Measurements from ENCODE around the gene KCTD15.

KCTD15 gene, protein sequence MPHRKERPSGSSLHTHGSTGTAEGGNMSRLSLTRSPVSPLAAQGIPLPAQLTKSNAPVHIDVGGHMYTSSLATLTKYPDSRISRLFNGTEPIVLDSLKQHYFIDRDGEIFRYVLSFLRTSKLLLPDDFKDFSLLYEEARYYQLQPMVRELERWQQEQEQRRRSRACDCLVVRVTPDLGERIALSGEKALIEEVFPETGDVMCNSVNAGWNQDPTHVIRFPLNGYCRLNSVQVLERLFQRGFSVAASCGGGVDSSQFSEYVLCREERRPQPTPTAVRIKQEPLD

DNA sequence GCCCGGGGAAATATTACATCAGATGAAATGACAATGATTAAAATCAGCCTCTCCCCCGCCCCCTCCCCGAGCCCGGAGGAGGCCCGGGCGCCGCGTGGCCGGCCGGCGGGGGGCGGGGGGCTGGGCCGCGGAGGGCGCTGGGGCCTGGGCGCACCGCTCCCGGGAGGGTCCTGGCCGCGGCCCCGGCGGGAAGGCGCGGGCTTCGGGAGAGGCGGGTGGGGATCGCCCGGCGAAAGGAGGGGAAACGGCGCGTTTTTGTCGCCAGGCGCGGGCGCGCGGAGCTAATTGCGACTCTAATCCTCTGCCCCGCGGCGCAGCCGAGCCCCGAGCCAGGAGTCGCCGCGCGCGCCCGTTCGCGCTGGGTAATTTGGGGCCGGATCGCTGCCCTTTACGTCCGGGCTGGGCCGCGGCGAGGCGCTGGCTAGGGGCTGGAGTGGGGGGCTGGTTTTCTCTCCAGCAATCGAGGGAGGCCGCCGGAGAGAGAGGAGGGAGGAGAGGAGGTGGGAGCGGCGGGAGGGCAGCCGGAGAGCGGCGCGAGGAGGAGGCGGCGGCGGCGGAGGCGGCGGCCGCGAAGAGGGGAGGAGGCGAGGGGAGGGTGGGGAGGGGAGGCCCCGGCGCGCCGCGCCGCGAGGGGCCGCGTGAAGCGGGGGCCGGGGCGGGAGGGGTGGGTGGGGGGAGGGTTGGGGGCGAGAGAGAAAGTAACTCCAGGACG is at the start of gene KCTD15:
TSS of gene KCTD15 (plus strand) at position 707 of the 712 bp plus-strand sequence. CDS start 3,585 bp downstream, outside the sequence.
- DNase-seq (ENCODE audit: low read depth, low spot score), result peak; percentile 81

DNA sequence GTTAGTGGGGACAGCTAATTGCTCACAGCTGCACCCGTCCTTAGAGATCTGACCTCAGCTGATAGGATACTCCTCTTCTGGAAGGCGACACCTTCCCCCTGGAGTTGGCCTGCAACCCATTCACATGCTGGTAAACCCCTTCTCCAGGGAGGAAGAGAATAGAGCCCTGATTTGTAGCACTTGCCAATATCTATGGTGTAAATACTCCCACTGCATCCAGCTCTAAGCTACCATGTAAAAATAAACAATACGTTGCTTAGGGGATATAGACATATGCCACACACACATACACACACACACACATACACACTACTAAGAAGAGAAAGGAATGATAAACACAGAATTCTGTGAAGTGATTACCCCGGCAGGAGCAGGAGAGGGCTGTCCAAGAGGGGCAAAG is 49.4 kb upstream of the KCTD15 start:
- no peak for DNase-seq (ENCODE audit: low read depth, low spot score)

DNA sequence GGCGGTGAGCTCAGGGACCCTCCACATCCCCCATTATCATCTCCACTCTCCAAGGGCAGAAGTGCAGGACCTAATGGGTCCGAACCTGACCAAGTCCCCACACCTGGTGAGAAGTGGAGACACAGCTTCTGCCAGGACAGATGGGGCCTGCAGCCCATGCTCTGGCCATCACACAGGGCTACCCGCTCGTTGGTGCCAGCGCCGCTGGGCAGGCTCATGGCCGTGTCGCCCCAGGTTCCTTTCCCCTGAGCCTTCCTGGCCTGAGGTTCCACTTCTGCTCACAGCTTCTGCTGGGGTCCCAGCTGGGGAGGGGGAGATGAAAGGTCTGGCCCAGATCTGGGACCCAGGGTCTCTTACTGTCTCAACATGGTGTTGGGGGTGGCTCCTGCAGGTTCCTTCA is 48.4 kb upstream of the KCTD15 start:
- DNase-seq (ENCODE audit: low read depth, low spot score), result no peak

DNA sequence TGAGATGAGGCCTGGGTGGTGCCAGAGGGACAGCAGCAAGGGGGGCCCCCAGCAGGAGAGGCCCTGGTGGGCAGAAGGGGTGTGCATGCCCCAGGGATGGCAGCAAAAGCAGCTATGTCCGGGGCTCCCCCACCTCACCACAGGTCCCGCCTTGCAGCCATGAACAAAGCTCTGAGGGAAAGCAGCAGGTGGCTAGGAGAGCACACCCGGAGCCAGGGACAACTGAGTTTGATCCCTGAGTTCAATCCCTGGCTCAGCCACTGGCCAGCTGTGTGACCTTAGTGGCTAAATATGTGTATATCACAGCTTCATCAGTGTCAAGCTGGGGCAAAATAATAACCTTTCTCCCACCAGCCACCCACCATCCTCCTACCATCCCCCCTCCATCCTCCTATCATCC is 47.7 kb upstream of the KCTD15 start:
- DNase-seq (ENCODE audit: low read depth, low spot score), result no peak

DNA sequence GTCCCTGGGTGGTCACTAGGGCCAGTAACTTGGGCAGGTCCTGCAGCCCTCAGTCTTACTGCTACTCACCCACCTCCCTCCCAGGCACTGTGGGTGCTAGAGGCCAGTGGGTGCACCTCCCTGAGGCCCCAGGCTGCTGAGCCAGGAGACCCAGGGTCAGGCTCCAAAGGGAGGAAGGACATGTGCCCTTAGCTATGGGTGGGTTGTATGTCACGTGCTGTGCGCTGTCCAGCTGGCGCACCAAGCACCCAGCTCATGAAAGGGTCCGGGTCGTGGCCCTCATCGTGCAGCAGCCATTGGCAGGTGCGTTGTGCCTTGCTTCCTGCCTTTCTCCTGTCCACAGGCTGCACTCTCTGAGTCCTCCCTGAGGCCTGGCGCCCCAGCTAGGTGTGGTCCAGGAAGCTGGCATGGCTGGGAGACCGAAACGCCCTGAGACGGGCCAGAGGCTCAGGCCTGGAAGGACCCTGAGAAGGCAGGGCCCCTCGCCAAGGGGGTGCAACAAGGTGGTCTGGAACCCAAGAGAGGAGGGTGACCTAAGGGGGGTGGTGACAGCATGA is 47.0 kb upstream of the KCTD15 start:
- no peak for DNase-seq (ENCODE audit: low read depth, low spot score)

DNA sequence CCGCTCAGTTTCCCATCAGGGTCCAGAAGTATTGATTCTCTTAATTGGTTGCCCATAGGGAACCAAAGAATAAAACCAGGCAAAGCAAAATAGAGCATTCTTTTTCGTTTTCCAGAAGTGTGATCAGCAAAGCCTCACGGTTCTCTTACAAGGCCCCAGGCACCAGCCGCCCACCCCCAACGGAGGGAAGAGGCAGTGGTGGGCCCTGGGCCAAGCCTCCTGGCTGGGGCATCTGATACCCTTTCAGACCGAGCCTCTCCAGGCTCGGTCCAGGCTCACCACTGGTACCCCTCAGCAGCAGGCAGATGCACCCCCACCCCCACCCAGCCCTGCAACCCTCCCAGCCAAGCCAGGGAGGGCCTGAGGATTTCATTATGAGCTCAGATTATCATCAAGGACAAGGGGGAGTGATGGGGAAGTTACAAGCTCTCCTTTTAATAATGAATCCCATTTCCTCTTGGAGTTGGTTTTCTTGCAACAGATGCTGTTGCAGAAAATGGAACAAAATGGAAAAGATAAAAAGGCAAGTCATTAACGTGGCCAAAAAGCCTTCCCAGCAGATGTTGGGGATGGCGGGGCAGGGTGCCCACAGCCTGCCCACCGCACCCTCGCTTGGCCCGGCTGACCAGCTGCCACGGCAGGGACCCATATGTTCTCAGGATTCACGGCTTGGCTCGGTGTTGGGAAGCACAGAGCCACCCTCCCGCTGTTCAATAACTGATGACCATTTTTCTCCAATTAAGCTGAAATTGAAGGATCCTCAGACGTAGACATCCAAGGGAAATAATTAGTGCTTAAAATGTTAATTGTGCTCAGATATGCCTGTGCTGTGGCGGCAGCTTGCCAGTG is 45.9 kb upstream of the KCTD15 start:
- DNase-seq (ENCODE audit: low read depth, low spot score), result no peak

DNA sequence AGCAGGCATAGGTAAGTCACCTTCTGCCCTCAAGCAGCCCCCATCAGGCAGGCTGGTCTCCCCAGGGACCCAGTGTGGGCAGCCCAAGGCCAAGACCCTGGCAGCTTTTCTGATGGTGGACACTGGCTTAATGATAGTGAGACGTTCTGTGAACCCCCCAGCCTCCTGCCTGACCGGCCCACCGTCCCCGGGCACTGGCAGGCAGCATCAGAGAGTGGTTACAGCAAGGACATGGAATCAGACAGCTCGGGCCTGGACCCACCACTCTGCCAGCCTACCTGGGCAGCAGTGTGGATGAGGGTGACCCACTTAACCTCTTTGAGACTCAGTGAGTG is 45.3 kb upstream of the KCTD15 start:
- no peak for DNase-seq (ENCODE audit: low read depth, low spot score)

DNA sequence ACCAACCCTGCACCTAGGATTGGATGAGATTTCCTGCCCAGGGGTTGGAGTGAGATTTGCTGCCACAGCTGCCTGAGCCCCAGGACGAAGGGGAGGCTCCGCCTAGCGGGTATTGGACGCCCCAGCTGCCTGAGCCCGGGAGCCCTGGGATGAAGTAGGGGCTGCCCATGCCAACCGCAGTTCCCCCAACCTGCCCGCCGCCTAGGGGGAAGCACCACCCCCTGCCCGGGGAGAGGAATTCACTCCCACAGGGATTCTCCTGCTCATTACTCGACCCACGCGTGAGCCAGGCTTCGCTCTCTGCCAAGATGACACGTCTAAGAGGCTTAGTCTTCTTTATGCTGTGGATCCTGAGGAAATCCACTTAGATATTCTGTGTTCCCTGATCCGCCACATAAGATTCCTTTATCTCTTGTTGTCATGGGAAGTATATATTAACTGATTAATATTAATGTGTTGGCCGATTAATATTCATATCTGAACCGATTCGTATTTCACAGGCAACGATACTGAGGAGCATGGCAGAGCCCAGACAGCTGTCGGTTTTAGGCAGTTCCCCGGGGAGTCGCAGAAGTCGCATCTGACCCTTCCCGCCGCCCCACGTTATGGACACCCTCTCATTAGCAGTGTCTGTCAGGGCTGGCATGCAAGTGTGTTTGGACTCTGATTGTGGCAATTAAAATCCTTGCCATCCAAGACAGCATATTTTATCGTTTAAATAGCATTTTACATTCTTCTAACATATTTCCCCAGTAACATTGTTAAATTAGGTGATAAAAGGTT is 44.5 kb upstream of the KCTD15 start:
- DNase-seq (ENCODE audit: low read depth, low spot score), result no peak

DNA sequence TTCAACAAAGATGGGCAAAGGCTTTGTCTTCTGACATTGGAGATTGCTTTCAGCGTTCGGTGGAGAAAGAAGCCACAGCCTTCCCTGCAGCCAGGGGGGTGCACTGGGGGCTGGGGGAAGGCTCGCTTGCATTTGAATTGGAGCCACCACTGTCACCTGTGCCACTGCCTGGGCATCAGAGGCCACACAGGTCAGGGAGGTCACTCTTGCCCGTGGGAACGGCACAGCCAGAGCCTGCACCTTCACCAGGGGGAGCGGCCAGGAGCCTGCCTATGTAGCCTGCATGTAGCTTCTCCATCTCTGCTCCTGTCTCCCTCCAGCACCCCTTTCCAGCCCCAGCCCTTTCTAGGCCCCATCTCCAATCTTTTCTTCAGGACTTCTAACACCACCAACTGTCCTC is 43.7 kb upstream of the KCTD15 start:
- DNase-seq (ENCODE audit: low read depth, low spot score), result no peak

DNA sequence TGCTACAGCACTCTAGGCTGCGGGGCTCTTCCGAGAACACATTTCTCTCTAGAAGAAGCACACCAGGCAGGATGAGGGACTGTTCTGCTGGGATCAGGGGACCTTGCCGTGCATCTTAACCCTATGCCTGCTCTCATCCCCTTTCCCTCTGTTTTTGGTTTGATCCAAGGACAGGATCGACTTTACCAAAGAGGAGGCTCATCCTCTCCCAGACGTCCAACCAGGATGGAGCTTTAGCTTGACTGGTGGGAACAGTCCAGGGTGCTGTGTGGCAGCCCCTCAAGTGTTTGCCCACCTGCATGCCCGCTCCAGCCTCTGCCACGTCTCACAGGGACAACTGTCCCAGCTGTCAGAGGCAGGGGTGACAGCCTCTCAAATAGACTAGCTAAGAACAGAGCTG is 42.3 kb upstream of the KCTD15 start:
- no peak for DNase-seq (ENCODE audit: low read depth, low spot score)

DNA sequence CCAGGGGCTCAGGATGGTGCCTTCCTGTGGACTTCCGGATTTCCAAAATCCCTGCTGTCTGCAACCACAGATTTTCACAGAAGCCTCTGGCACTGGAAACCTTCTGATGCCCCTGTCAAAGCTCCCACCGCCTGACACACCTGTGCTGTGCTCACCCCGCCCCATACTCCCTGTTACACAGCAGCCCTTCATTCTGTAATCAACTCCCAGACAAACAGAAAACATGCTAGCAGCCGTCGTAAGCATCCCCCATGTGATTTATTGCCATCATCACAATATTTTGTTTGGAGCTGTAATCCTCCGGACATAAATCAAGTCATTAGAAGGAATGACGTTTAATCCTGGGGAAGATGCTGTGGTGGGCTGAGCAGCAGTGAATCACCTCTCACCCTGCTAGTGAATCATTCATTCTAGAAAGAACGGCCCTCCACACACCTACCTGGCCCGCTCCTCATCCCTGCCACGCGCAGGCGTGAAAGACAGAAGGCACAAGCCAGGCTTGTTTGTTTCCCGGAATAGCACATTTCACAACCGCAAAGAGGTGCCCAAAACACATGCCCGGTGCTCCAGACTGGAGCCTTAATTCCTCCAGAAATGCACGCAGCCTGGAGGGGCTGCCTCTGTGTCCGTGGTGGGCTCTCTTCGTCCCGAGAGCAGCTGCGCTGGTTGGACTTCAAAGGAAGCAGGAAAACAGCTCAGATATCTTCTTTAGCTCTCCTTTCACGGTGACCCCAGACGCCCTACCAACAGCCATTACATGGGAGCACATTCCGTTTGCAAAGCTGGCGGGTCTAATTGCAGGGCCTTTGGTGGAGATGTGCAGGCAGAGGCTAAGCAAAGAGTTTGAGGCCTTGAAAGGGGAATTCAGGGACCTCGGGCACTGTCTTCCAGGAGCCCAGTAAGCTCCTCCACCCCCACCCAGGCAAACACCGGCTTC is 41.3 kb upstream of the KCTD15 start:
- DNase-seq (ENCODE audit: low read depth, low spot score), result no peak

DNA sequence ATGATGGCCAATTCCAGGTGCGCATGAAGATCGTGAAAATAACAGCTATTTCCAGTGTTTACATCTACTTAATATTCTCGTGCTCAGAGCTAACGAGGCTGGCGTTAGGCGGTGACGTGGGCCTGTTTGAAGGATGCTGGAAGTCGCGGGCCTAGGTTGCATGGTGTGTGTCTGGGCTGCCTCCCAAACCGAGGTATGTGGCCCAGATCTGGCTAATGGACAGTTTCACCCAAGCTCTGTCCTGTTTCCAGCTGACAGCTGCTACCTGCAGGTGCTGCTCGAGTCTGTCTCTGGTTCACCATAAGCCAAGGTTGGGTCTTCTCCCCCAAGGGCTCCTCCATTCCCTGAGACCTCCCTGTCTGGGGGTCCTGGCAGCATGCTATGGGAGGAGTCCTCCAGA is 40.5 kb upstream of the KCTD15 start:
- no peak for DNase-seq (ENCODE audit: low read depth, low spot score)

DNA sequence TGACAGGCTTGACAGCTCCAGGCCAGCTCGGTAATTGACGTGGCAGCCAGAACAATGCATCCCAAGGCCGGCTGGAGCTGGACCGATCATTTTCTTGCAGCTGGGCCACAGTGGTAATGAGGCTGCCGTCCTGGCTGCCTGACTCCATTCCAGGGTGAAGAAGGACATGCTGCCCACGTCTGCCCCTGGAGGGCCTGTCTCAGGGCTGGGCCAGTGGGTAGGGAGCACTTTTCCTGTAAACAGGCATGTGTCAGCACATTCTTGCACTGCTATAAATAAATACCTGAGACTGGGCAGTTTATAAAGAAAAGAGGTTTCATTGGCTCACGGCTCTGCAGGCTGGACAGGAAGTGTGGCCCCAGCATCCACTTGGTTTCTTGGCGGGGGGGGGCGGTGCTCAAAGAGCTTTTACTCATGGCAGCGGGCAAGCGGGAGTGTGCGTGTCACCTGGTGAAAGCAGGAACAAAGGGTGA is 38.1 kb upstream of the KCTD15 start:
- DNase-seq (ENCODE audit: low read depth, low spot score), result peak; percentile 26

DNA sequence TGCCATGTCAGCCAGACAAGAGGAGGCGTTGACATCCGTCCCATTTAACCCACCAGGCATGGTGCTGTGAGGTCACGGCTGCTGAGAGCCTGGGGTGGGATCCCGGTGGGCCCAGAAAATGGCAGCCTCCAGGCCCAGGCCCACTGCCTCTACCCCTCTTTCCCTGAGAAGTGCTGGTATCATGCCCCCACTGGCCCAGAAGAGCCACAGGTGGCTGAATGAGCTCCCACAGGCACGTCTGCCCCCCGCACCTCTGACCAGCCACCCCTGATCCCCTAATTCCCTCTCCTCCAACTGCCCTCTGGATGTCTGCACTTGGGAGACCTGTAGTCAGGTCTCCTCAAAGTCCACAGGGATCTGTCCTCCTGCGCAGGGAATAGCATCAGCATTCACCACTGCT is 37.3 kb upstream of the KCTD15 start:
- no peak for DNase-seq (ENCODE audit: low read depth, low spot score)

DNA sequence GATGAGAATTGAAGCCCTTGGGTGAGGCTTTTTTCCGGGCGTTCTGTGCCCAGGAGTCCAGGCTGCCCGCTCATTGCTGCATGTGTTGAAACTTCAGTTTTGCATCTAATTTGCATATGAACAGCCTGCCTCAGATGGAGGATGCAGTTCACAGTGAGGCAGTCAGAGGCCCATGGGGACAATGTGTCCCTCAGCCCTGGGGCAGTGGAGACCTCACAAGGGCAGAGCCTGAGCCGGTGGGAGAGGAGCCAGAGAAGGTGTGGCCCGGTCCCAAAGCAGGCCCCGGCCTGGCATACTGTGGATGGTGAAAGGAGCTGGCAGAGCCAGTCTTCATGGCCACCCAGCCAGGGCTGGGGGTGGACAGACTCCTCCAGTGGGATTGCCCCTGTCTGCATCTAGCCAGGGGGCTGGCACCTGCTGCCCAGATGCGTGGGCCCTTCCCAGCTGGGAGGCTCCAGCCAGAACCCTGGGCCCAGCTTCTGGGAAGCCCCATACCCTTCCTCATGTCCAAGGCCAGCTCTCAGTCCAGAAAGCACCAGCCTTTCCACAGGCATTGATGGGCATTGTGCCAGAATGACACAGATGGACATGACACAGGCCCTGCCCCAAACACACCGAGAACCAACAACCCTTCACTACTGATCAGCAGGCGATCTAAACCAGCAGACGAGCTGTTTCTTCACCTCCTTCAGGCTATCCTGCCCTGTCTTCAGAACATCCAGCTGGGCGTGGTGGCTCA is 32.9 kb upstream of the KCTD15 start:
- no peak for DNase-seq (ENCODE audit: low read depth, low spot score)

DNA sequence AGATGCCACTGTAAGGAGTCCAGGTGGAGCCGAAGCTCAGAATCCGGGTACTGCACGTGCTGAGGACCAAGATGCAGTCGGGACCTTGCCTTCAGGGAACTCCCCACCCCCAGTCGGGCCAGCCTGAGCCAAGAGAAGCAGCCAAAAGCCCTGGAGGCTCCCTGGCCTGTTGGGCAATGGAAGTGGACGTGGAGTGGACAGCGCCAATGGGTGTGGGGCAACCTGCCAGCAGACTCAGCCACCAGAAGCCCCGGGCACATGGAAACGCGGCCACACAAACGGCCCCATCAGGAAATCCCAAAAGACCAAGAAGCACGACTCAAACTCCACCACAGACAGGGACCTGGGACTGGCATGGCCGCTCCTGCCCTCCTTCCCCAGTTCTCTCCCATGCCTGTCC is 30.0 kb upstream of the KCTD15 start:
- DNase-seq (ENCODE audit: low read depth, low spot score), result no peak

DNA sequence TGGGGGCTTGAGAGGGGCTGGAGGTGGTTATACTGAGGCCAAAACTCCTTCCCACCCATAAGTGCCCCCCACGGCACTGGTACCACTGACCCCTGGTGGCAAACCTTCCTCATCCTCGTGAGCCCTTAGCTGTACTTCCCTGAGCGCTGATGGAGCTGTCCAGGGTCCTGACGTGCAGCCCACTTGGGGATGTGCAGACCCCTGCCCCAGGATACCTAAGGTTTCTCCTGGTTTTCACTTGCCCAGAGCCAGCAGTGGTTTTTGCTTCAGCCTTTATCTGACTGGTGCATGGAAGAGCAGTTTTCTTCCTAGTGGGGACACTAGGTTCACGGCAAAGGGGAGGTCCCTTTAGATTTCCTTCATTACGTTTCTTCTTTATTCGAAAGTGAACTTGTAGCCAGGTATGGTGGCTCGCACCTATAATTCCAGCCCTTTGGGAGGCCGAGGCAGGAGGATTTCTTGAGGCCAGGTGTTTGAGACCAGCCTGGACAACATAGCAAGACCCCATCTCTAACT is 28.7 kb upstream of the KCTD15 start:
- DNase-seq (ENCODE audit: low read depth, low spot score), result peak; percentile 66

DNA sequence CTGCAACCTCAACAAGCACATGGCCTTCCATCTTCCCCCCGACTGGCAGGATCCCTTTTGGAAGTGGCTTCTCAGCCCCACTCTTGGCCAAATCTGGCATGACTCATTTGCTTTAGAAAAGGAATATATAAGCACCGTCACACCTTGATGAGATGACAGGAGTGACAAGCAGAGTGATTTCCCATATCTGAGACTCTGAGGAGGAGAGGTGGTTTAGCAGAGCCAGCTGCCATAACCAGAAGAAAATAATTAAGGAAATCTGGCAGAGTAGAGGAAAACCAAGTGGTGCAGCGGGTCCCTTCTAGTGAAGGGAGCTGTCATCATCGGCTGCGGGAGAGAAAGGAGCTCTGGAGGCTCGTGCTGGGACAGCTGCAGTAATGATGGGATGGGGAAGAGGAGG is 27.5 kb upstream of the KCTD15 start:
- DNase-seq (ENCODE audit: low read depth, low spot score), result no peak

DNA sequence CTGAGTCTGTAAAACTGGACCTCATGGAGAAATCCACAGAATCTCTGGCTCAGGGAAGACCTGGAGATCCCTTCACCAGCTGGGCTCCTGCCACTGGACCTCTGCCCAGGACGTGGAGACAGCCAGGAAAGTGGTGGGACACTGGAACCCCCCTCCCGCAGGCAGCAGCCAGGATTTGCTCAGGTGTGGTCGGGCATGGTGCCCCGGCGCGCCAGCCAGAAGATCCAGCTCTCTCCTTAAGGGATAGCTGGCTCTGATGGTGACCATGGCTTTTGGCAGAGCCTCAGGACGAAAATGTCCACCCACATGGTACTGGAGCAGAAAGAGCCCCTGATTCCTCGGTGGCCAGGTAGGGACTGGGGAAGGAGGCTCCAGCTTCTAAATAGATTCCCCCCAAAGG is 26.6 kb upstream of the KCTD15 start:
- DNase-seq (ENCODE audit: low read depth, low spot score), result no peak
